NCI-H226 (cell line): ENCODE data around the gene SLC25A28.

ENCODE experiments used
- DNase-seq: peaks from one replicate; pipeline ENCODE4 v3.0.0-alpha.2; 2015

Gene SLC25A28

GRCh38 chr10:99579971-99580370, 40.3 kb downstream of the SLC25A28 start:
- DNase-seq, result peak; percentile 62

GRCh38 chr10:99573790-99574189, 46.4 kb downstream of the SLC25A28 start:
- DNase-seq, result no peak

GRCh38 chr10:99571816-99572215, 48.4 kb downstream of the SLC25A28 start:
- no peak for DNase-seq

- DNase-seq, result no peak
These were observed 50.3 kb downstream of the SLC25A28 start for GRCh38 chr10:99569961-99570360.

DNA sequence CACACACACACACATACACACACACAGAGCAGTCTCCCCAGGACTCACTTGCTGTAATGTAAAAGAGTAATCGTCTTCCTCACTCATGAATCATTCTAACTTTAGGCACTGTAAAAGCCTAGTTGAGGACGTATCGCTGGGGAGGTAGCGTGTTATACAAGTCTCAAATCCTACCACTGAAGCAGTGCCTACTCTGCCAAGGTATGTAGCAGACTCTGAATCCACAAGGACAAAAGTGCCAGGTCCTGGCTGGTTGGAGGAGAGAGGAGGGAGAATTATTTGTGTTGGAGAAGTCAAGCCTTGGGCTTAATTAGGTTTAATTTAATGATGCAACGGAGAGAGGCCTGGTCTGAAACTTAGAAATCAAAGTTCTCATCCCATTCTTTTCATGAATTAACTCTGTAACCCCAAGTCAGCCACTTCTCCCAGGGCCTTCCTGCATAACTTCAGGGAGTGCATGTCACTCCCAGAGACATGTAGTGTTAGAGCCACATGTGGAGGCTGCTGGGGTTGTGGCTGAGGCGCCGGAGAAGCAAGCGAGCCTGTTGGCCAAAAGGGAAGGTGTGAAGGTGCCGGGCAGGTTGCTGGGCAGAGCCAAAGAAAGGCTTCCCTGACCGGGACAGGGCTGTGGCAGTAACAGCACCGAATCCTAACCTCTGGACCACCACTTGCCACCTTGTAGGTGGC, 50.8 kb downstream of the SLC25A28 start:
- no peak for DNase-seq

GRCh38 chr10:99565166-99565565, 55.1 kb downstream of the SLC25A28 start:
- no peak for DNase-seq

GRCh38 chr10:99564361-99564760, 55.9 kb downstream of the SLC25A28 start:
- DNase-seq, result no peak

DNA sequence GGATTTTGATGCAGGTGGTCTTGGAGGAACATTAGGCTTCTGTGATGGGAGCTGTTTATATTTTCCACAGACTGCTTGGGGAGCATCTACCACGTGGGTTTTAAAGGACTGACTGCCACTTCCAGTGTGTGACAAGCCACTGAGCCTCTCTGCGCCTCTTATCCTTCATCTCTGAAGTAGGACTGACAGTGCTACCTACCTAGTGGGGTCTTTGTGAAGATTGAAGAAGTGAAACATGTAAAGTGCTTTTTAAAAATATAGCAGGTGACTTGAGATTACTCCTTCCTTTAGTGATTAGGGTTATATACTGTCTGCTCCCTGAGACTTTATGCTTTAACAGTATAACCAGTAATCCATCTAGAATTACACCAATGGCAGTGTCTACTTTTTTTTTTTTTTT, 57.6 kb downstream of the SLC25A28 start:
- DNase-seq, result no peak
